ENCODE data around the gene FANCE.

Gene FANCE

GRCh38 chr6:35452183-35453090, at the start of gene FANCE:
Gene FANCE, plus strand, starts transcription at chr6:35452338. Its CDS starts 208 bp downstream, at chr6:35452546.
- DNase-seq (ENCODE audit: low read depth) = peak; percentile 95
- no peak for TF ChIP-seq CTCF (IDR thresholded peaks at IDR 0.05; ENCODE audit: insufficient read depth, low read depth, low read length, missing control alignments)
- peak within 1 kb of the TSS; percentile 66 for H3K4me3 ChIP-seq (ENCODE audit: low read length)

- DNase-seq (ENCODE audit: low read depth) = no peak
- no peak overlapping the region for H3K4me3 ChIP-seq (ENCODE audit: low read length)
- no peak for TF ChIP-seq CTCF (IDR thresholded peaks at IDR 0.05; ENCODE audit: insufficient read depth, low read depth, low read length, missing control alignments)
Measured at GRCh38 chr6:35402856-35403191, 49.3 kb upstream of the FANCE start.

- DNase-seq (ENCODE audit: low read depth) = no peak
- no peak overlapping the region for H3K4me3 ChIP-seq (ENCODE audit: low read length)
- no peak for TF ChIP-seq CTCF (IDR thresholded peaks at IDR 0.05; ENCODE audit: insufficient read depth, low read depth, low read length, missing control alignments)
Measured at GRCh38 chr6:35403544-35404442, 48.3 kb upstream of the FANCE start.

- TF ChIP-seq CTCF (IDR thresholded peaks at IDR 0.05; ENCODE audit: insufficient read depth, low read depth, low read length, missing control alignments) = no peak
- DNase-seq (ENCODE audit: low read depth) = no peak
- H3K4me3 ChIP-seq (ENCODE audit: low read length) = no peak overlapping the region
Measured at GRCh38 chr6:35406711-35407485, 45.2 kb upstream of the FANCE start.

GRCh38 chr6:35409245-35409644, 42.9 kb upstream of the FANCE start:
- no peak overlapping the region for H3K4me3 ChIP-seq (ENCODE audit: low read length)
- DNase-seq (ENCODE audit: low read depth) = no peak
- TF ChIP-seq CTCF (IDR thresholded peaks at IDR 0.05; ENCODE audit: insufficient read depth, low read depth, low read length, missing control alignments) = no peak

GRCh38 chr6:35410131-35410530, 42.0 kb upstream of the FANCE start:
- no peak for TF ChIP-seq CTCF (IDR thresholded peaks at IDR 0.05; ENCODE audit: insufficient read depth, low read depth, low read length, missing control alignments)
- DNase-seq (ENCODE audit: low read depth) = no peak
- no peak overlapping the region for H3K4me3 ChIP-seq (ENCODE audit: low read length)

All from epithelial cell of esophagus (primary cell).